HG03521 (cell line): Measurements from ENCODE around the gene TMEM178B.

ENCODE experiments used
- ATAC-seq: cut with Tn5 transposase; IDR thresholded peaks from one replicate; pipeline ENCODE4 v1.9.1; 2021; ENCODE audit warnings: mild to moderate bottlenecking, moderate library complexity; ENCODE audit not compliant: unreplicated experiment

Gene TMEM178B

DNA sequence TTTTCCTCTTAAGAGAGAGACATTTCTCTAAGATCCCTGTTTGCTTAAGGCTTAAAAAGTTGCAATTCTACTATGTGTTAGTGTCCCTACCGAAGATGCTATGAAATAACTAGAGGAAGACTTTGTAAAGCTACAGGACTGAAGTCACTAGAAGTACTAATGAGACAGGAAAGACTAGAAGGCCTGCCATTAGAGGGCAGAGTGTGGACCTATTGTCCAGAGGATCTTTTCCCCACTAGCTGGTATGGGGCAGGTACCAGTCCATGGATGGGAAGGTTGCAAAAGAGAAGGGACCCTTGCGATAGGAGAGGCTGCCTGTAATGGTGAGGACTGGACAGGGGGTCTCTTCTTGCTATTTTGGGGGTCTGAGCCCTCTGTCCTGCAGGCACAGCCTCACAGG lies 178.1 kb downstream of the TMEM178B start:
- no peak for ATAC-seq

DNA sequence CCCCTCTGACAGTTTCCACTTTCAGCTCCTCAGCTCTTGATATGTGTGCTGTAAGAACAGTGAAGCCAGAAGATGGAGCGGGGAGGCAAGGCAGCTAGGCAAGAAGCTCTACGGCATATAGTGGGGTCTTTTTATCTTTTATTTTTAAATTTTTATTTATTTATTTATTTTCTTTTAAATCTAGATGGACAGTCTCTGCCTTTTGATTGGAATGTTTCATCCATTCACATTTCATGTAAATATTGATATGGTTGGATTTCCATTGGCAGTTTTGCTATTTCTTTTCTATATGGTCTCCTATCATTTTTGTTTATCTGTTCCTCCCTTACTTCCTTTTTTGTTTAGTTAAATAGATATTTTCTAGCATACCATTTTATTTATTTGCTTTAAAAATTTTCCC lies 183.7 kb downstream of the TMEM178B start:
- no peak for ATAC-seq

DNA sequence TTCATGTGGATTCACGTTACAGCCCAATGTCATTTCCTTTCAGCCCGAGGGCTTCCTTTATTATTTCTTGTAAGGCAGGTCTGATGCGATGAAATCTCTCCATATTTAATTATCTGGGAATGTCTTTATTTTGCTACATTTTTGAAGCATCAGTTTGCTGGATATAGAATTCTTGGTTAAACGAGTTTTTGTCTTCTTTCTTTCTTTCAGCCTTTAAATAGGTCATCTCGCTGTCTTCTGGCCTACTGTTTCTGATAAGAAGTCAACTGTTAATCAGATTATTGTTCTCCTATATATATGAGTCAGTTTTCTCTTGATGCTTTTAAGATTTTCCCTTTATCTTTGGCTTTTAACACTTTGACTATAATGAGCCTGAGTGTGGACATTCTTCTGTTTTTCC lies 184.7 kb downstream of the TMEM178B start:
- no peak for ATAC-seq

DNA sequence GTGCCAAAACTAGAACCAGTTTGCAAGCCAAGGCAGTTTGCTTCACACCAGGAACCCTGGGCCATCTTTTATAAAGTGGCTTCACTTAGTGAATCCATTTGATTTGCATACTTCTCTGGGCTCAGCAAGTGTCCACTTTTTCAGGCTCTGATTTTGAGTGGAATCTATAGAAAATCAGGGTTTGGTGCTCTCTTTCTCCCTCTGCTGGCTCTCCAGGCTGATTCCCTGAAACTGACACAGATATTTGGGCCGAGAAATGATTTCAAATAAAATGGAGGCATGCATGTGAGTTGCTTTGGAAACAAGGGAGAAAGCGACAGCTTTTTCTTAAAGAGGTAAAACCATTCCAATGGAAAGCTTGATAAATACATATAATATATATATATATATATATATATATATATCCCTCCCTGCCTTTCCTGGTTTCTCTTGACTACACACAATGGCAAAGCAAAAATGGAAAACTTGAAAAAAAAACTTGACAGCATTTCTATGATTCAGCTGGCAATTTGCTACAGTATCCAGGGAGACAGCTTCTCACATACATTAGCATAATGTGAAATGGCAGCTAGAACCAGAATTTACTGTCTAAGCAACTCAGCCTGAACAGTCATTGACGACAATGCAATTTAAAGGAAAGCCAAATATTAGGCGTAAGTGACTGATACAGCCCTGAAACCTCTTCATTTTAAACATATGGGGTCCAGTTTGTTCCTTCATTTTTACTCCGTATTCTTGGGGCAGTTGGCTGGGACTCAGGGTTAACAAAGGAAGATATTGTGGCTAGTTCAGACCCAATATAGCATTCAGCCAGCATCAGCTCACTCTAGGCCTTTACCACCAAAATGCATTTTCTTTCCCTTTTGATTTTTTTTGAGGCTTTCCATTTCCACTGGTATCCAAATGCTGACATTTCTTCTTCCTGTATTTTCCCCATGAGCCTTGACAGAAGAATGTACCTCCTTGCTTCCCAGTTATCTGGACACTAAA lies 188.5 kb downstream of the TMEM178B start:
- no peak for ATAC-seq

DNA sequence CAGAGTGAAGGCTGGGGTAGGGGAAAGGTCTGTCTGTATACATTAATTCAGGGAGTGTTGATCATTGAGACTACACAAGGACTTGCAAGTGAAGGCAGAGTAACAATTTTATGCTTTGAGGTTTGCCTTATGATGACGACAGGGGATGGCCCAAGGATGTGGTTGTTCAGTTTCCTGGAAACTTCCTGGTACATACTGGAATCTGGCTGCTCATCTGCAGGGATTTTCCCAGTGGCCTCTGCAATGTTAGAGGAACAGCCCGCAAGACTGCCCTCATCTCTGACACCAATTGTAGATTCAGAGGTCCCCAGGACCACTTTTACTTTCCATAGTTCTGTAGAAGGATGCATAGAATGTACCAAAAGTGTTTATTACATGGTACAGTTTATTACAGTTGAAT lies 189.6 kb downstream of the TMEM178B start:
- ATAC-seq, result no peak

DNA sequence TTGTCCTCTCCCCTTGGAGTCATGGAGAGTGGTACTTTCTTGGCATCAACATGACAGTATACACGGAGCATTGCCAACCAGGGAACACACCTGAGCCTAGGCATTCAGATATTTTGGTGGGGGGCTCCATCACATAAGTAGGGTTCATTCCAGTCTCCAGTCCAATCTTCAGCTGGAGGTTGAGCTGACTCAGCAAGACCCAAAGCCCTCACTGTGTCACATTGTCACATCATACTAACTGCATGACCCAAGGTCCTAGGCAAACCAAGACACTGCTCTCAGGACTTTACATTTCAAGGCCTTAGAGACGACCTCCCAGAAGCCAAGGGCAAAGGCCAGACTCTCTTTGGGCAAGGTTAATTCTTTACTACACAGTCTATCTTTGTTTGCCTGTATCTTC lies 190.1 kb downstream of the TMEM178B start:
- no peak for ATAC-seq

DNA sequence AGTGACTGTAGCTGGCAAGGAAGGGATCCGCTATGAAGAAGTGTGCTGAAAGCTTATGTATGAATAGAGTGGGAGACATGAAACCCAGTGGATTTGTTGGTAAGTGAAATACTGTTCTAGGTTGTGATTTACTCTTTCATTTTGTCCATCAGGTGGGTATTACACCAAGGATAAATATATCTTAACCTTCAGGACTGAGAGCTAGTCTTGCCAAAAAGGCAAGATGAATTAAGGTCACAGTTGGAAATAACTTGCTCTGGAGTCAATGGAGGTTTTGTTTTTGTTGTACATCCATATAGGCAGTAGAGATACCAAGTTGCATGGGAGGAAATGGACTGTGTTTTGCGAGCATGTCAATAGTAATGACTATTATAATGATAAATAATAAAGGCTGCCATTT lies 190.6 kb downstream of the TMEM178B start:
- no peak for ATAC-seq

DNA sequence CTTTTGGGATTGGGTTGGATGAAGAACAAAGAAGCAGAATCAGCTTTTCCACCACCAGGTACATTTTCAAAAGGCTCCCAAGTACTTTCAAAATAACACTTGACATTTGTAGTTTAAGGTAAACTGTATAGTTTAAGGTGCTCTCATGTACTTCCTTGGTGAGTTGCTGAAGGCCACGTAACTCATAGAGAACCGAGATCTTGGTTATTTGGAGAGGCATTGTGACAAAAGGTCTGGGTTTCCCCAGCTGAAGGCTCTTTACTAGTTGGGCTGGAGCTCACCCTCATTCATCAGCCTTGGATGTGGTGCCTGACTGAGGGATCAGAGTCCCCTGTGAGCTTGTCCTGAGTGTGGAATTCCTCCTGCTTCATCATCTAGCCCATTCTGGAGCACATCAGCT lies 191.8 kb downstream of the TMEM178B start:
- ATAC-seq, result no peak

DNA sequence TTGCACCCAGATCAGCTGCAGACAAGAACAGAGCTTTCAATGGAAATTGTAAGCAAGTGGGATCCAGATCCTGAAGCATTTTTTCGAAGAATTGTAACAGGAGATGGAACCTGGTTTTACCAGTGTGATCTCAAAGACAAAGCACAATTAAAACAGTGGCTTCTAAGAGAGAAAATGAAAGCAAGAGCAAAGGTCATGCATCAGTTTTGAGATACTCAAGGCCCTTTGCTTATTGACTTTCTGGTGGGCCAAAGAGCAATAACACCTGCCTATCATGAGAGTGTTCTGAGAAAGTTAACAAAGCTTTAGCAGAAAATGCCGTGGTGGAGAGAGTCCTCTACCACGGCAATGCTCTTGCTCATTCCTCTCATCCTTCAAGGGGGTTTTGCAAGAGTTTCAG lies 194.8 kb downstream of the TMEM178B start:
- ATAC-seq, result no peak

DNA sequence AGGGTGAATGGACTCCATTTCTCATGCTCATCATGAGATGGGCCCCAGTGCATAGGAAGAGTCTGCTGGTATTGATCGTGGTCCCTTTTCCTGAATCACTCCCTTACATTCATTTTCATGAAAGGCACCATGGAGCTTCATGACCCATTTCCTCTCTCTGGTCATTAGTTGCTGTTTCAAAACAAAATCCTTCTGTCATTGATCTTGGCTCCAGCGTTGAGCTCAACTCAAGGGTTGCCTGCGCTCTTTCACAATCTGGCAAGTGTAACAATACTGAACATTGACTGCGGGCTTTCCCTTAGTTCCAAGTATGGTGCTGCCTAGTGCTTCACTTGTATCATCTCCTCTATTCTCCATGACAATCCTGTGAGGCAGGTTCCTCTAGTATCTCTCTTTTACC lies 197.6 kb downstream of the TMEM178B start:
- no peak for ATAC-seq

DNA sequence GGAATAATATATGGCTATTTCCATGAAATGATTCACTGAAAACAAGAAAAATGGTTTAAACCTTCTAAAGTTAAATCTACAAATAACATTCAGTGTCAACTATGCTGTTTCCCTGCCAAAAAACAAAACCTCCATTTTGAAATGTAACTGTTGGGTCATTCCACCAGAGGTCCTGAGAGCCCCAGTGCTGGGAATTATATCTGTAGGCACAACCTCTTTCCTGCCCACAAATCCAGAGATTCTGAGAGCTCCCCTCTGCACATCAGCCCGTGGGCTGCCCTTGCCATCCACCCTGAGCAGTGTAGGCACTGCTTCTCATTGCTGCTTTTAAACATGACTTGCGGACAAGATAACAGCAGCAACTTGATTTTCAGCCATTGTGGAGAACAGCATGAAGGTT lies 198.6 kb downstream of the TMEM178B start:
- no peak for ATAC-seq

DNA sequence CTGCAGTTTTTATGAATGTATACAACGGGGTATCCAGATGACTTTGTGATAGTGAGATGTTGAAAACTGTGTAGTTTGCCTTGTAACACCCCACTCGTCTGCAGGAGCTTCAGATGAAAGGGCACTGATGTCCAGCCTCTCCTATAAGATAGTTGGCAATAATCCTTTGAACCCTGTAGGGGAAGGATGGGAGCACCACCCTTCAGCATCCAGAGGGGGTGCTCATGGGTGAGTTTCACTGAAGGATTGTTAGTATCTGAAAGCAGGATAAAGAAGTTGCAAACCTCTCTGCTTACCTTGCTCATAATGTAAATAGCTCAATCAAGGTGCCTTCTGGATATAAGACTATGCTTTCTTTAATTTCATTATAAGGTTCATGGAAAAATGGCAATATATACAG lies 201.5 kb downstream of the TMEM178B start:
- ATAC-seq, result no peak

DNA sequence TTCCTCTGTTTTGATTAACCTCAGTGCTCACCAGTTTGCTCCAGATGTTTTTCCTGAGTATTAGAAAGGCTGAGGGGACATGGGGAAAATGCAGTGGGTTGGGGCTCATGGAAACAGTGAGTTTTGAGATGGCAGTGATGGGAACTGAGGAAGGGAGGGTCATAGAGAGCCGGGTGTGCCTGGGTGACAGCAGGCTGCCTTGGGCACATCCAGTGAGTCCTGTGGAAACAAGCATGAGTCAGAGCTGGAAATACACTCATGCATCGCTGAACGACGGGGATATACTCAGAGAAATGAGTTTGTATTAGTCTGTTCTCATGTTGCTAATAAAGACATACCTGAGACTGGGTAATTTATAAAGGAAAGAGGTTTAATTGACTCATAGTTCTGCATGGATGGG lies 202.2 kb downstream of the TMEM178B start:
- ATAC-seq, result no peak

DNA sequence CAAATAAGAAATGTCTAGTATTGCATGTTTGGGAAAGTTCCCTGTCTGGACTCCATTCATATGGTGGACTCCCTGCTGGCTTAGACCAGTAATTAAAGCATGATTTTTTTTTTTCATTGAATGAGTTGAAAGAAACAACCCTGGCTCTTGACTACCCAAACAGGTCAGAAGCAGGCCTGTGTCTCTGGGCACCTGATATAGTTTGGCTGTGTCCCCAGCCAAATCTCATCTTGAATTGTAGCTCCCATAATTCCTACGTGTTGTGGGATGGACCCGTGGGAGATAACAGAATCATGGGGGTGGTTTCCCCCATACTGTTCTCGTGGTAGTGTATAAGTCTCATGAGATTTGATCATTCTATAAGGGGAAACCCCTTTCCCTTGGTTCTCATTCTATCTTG lies 206.2 kb downstream of the TMEM178B start:
- ATAC-seq, result no peak

DNA sequence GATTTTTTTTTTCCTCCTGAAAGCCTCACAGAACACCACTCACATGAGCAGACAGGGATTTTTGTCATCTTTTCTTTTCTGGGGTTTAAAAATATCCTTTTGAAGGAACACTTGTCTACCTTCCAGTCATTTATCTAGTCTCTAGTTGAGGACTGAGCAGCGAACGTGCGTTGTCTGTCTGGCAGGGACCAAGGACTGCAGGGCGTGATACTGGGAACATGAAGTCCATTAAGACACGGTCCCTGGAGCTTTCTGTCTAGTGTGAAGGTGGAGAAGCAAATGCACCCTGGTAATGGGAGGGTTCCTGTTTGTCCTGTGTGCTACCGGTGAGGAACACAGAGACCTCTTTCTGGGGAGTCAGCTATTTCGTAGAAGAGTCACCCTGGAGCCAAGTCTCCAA lies 207.4 kb downstream of the TMEM178B start:
- no peak for ATAC-seq

DNA sequence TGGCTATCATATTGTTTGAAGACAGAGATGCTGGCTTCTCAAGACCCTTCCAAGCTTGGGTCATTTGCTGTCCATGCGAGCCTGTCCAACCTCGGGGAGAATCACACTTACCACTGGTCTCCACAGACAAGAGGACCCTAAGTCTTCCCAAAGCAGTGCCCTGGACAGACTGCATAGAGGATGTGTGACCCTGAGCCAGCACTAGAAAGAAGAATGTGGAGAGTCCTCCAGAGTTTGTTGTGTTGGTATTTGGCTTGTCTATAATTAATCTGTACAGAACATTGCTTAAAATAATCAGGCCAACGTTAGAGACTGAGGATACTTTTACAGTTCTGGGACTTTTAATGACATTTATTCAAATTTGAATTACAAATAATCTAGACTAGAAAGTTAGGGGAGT lies 212.7 kb downstream of the TMEM178B start:
- ATAC-seq, result no peak

DNA sequence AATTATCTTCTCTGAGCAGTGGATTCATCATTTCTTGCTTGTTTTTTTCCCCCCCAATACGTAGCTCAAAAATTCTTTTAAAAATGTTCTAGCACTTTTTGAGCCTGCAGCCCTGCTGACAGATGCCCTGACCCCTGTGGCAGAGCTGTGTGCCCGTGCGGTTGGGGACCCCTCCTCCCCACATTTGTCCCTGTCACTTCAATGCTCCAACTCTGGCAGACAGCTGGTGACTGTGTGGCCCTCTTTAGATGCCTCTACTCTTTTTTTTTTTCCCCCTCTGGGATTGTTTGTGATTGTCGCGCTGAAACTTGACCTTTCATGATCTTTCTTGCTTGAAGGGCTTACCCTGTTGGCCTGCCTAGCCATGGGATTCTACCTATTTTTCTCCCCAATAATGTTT lies 214.1 kb downstream of the TMEM178B start:
- ATAC-seq, result no peak

DNA sequence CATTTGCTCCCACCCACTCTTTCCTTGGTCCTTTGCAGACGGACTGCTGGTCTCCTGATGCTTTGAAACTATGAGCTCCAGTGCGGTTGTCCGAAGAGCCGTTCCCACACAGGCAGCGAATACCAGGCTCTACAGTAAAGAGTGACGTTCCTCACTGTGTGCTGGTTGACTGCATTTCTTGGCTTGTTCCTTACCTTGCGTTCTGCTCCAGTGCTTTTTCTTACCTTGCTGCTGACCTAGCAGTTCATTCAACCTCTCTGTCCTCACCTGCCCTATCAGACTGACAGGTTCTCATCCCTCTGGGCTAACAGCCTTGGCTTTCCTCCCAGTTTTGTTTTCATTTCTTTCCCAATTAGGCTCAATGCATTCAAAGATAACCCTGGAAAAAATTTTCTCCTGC lies 214.8 kb downstream of the TMEM178B start:
- no peak for ATAC-seq

DNA sequence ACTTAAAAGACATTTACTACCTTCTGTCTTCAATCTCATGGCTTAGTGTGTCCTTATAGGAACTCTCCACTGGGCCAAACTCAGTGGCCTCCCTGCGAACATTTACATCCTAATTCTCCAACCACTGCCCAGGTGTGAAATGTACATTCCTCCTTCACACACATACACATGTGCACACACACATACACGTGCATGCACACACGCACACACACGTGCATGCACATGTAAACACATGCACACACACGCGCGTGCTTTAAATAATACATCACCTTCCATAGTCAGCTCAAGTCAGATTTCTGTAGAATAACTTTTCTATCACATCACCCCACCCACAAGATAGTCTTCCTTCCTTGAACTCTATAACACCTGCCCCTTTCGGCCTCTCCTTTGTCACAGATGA lies 216.5 kb downstream of the TMEM178B start:
- ATAC-seq, result no peak

DNA sequence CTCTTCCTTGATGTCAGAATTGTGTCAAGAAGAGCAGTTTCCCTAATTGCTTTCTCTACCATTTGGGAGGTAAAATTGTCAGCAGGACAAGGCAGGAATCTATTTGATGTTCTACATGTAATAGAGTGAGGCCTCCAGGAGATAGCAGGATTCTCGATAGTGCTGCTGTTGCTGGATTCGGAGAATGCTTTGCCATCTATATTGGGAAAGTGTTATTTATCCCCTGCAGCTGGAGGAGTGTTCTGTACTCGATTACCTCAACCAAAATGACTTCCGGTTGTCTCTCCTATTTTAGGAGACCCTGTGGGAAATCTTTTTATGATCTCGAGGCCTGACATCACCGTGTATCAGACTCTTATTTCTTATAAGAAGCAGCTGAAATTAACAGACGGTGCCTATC lies 217.1 kb downstream of the TMEM178B start:
- no peak for ATAC-seq

DNA sequence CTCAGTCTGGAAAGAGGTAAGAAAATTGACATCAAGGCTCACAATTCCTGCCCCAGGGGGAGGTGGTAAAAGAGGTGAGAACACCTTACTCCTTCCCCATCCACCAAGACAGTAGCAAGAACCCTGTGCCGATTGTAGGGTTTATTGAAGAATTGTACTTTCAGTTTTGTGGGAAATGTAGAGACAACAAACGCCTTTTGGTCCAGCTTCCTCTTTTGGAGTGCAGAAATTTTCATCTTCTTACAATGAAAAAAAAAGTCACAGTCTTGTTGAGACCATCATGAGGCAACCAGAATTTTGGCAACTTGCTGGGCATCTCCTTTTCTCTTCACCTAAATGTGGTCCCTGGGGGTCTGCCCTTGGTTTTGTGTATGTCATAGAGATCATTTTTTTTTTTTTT lies 217.7 kb downstream of the TMEM178B start:
- no peak for ATAC-seq

DNA sequence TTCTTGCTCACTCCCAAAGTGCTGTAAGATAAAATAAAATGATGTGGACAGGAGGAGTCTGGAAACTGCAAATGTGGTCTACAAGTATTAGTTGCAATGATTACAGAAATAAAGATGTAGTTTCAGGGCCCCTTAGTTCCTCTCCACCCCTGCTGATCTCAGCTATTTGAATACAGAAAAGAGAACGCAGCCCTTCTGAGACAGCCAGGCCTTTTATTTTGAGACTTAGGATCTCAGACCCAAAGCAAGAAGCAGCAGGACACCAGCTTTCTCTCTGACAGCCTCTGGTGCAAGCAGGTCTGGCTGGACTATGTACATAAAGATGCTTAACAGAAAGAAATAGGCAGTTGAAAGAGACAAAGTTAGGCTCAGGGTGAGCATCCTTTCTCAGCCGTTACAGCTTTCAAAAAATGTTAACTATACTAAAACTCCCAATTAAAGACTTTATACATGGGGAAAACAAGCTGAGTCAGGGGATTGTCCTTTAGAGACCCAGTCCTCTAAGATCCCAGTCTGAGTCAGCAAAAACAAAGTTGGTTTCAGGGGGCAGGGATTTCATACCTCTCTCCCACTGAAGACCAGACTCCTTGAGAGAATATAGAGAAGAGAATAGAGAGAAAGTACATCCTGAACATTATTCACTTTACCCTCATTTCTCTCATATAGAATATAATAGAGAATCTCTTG lies 220.4 kb downstream of the TMEM178B start:
- no peak for ATAC-seq
